Subcutaneous adipose tissue (tissue), 4 donors: Measurements from ENCODE around the gene NRXN3. TPM values are rescaled to one million over a fixed set of nuclear protein-coding genes. Genes with fewer than 3 reads are reported as not detected.

Source experiments
- total RNA-seq, 4 donors: library from RNA; depleted of rRNA; stranded (reverse); fragments of >200 nt; gene quantifications; one replicate each; pipeline ENCODE4 v1.1.0, GENCODE V29; 2016
- TF ChIP-seq, protein P1 (sequence below): fragments of 450-650 bp; IDR thresholded peaks from one replicate; pipeline ENCODE4 v1.5.1; 2016; ENCODE audit warnings: low read depth, mild to moderate bottlenecking, control low read depth, antibody characterized with exemption, moderate library complexity

The NRXN3 gene
- total RNA-seq, 4 donors from 2014 or later, result 0.57 to 2.4 (median 1.1) TPM; not detected in 1

DNA sequence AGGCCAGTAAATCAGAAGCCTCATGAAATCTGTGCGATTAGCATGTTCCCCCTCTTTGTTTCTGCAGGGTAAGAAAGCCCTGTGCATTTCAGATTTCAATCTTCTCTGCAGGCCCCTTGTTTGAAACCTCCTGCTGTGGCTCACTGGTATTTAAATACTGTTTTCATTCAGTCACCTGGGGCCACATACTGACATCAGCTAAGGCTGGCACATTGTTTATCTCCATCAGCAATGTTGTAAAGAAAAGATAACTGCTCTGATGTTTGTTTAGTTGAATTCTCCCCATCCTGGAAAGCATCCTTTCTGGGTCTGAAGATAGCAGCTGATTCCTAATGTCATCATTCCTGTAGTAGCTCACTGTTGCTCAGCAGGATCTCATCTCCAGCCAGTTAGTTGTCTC is 554.9 kb downstream of the NRXN3 start:
- TF ChIP-seq, protein P1, sequence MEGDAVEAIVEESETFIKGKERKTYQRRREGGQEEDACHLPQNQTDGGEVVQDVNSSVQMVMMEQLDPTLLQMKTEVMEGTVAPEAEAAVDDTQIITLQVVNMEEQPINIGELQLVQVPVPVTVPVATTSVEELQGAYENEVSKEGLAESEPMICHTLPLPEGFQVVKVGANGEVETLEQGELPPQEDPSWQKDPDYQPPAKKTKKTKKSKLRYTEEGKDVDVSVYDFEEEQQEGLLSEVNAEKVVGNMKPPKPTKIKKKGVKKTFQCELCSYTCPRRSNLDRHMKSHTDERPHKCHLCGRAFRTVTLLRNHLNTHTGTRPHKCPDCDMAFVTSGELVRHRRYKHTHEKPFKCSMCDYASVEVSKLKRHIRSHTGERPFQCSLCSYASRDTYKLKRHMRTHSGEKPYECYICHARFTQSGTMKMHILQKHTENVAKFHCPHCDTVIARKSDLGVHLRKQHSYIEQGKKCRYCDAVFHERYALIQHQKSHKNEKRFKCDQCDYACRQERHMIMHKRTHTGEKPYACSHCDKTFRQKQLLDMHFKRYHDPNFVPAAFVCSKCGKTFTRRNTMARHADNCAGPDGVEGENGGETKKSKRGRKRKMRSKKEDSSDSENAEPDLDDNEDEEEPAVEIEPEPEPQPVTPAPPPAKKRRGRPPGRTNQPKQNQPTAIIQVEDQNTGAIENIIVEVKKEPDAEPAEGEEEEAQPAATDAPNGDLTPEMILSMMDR, result no peak

DNA sequence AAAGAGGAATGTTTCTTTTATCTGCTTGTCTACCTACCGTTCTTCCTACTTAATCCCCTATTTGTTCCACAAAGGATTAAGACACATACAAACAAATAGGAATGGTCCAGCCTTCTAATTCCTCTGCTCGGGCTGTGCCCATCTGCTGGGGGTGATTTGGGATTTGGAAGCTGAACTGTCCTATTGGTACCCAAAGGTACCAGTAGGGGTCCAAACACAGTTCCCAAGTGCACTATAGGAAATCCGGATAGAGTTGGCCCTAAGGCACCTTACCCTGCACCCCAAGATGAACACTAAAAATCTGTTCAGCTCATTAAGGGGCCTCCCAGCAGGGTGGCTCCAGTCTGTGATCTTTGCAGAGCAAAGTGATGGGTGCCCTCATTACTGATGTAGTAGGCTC is 566.9 kb downstream of the NRXN3 start:
- TF ChIP-seq, protein P1, result no peak

DNA sequence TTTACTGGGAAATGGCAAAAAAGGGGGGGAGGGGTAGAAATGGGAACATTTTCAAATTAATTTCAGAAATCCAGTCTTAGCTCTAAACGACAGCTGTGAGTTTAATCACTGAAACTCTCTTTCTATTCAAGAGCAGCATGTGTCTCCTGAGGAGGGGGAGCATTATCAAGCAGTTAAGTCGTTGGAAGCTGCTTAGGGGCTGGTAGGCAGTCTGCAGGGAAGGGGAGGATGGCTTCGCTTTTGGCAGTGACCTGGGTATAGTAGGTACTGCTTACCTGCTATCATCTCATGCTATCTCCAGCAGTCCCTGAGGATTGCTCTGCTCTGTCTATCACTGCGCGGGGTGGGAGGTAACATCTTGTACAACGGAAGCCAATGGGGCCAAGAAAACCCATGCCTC is 567.4 kb downstream of the NRXN3 start:
- TF ChIP-seq, protein P1, result no peak

DNA sequence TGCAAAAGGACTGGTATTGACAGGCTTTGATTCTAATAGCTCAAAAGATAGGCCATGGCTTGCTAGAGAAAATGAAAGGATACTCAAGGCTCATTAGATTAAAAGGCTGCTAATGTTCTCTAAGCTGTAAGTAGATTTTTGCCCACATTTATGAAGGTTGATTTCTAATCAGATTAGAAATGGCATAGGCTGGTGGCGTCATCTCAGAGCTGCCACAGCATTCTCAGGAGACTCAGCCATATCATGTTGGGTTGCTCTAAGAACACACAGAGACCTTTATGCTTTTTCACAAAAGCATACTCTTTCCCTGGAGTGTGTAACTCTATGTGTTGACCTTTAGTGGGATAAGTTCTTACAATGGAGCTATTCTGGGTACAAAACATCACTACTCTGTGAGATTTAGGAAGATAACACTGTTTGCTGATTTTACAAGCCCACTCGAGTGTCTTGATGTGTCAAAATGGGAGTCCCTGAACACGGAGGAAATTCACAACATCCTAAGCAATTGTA is 576.0 kb downstream of the NRXN3 start:
- TF ChIP-seq, protein P1, result no peak

DNA sequence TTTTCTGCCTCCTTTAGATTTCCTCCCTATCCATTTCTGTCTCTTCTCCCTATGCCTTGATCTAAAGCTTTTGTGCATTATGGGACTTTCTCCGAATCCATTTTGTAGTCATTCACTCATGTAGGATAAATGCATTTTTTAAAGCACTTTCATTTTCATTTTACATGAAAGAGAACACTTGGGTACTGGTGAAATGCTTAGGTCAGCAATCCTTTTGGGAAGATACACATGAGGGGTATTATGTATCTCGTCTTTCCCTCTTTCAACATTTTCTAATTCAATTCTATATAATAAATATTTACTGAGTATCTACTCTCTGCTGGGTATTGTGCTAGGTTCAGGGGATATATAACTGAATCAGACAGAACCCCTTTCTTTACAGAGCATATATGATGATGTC is 577.6 kb downstream of the NRXN3 start:
- TF ChIP-seq, protein P1, result no peak

DNA sequence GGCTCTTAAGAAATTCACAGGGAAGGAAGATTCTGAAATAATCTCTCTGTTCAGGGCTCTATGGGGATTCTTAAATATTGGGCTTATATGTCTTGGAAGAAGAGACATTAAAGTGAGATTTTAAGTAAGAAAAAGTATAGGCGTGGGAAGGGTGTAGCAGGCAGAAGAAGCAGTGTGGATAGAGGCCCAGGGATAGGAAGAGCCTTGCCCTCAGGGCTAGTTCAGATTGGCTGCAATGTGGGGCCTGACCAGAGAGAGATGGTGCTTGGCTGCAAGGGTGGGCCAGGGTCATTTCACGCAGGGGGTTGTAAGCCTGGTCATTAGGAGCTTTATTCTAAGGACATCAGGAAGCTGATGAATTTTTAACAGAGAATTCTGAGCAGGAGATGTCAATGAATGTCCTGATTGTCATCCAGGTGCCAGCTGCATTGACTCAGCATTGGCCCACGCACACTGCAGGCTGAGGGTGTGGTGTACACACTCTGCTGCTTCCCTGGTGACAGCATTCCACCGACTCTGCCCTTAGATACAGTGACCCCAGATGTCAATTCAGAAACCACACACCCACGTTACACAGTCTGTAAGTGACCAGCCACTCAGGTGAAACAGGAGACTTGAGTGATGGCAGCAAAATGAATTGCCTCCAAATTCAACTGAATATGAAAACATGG is 582.5 kb downstream of the NRXN3 start:
- TF ChIP-seq, protein P1, result no peak

GRCh38 chr14:78754059-78754458 is 583.9 kb downstream of the NRXN3 start:
- TF ChIP-seq, protein P1, result no peak
